Ovary (tissue), 9 donors: ENCODE results near the gene ZBTB48. TPM values are rescaled to one million over a fixed set of nuclear protein-coding genes. Genes with fewer than 3 reads are reported as not detected.

Experiments
- DNase-seq, 5 donors: peaks; one replicate each; pipeline ENCODE4 v3.0.0-alpha.2; 2019 to 2020
- H3K27ac ChIP-seq, 2 donors: fragments of 200-600 bp; one replicate each; pipeline versions ENCODE4 v1.5.1 to v1.8.0; 2019 to 2022
- H3K27me3 ChIP-seq: fragments of 200-600 bp; one replicate; pipeline ENCODE4 v1.8.0; 2022
- H3K36me3 ChIP-seq: fragments of 200-600 bp; sonication (generic); one replicate; pipeline ENCODE4 v1.5.1; 2019
- H3K4me1 ChIP-seq: one replicate; pipeline ENCODE4 v1.8.1; 2013; ENCODE audit warnings: mild to moderate bottlenecking, moderate library complexity; ENCODE audit not compliant: insufficient read depth
- H3K4me3 ChIP-seq: fragments of 200-600 bp; sonication (generic); one replicate; pipeline ENCODE4 v1.5.1; 2017
- H3K9me3 ChIP-seq, 2 donors: fragments of 200-600 bp in 1 of 2; sonication (generic) in 1 of 2; one replicate each; pipeline versions ENCODE4 v1.5.1 to v1.8.1; 2013 to 2019; ENCODE audit warnings: mild to moderate bottlenecking in 1 of 2, moderate library complexity in 1 of 2
- CTCF ChIP-seq, 3 donors: fragments of 450-650 bp in 2 of 3; fragments of 200-600 bp in 1 of 3; IDR thresholded peaks; one replicate each; pipeline versions ENCODE4 v1.5.1 to v1.8.0; 2016 to 2022; ENCODE audit warnings: antibody characterized with exemption in 3 of 3, mild to moderate bottlenecking in 1 of 3
- EP300 ChIP-seq: sonication (generic); formaldehyde crosslinking; IDR thresholded peaks from one replicate; pipeline ENCODE4 v1.6.1; 2017; ENCODE audit warnings: antibody characterized with exemption
- POLR2A ChIP-seq: fragments of 450-650 bp; IDR thresholded peaks from one replicate; pipeline ENCODE4 v1.6.1; 2017; ENCODE audit warnings: antibody characterized with exemption, mild to moderate bottlenecking, moderate library complexity
- WGBS, 3 donors: extraction: QIAGEN DNeasy Blood & Tissue Kit in 1 of 3; methylation state at CpG; one replicate each; pipeline versions ENCODE4 v1.1.5 to v1.1.7; 2013 to 2017; 5-methylcytosine and 5-hydroxymethylcytosine counted together
- intact Hi-C, 4 donors: fragments of 100-400 bp; cut with DNase I; formaldehyde crosslinking; loops; one replicate each; pipeline versions ENCODE4 v1.11.0 to v1.15.1; 2022 to 2023
- polyA plus RNA-seq, 2 donors: library from polyadenylated mRNA; stranded (reverse); fragments of 200-250 nt in 1 of 2; fragments of 350-450 nt in 1 of 2; fragmentation: Illumina TruSeq in 1 of 2; extraction: RNeasy Lipid Tissue Mini Kit (QIAGEN cat#74804) in 1 of 2; gene quantifications; one replicate each; pipeline ENCODE4 v1.2.3, GENCODE V29; 2013 to 2014
- total RNA-seq, 7 donors: library from RNA; depleted of rRNA in 2 of 7; stranded (reverse); fragments of >200 nt in 2 of 7; fragmentation: NEBNext Ultra II Directional in 3 of 7; extraction: Animal tissue kit (Norgen Biotek cat#: 25700) in 3 of 7; gene quantifications; one replicate each; pipeline versions ENCODE4 v1.1.0 to v1.2.4, GENCODE V29; 2016 to 2023
- donor health status: DM: no; HTN: no; CAD: no; lungs with moderate emphysema.
- donor health status: DM: no; HTN: no; CAD: no.
- donor health status: Bipolar disorder and iron deficiency.
- donor health status: DM: yes; HTN: yes; CAD: no.
- donor health status: DM: no; HTN: no; CAD: no.
- donor health status: DM: yes; HTN: yes; CAD: no.

Gene ZBTB48
- total and polyA plus RNA-seq, 9 donors = 8.0 to 42.5 (median 33.7) TPM

GRCh38 chr1:6614019-6614928, 34.5 kb downstream of the ZBTB48 start:
- 1 to 2% (median 1%) methylated on average over 34 to 114 of the region's 117 CpGs for WGBS, 3 donors
- H3K4me1 ChIP-seq = peaks cover 6% of the 10 kb centered on the region
- H3K27me3 ChIP-seq = no peaks in the 10 kb centered on the region
- no peaks in the 10 kb centered on the region for H3K36me3 ChIP-seq
- peak overlapping the region; percentile 99 for H3K4me3 ChIP-seq
- intact Hi-C loops = no loop called here
- TF ChIP-seq CTCF (IDR thresholded peaks at IDR 0.05) = no peak
- TF ChIP-seq EP300 = no peak
- TF ChIP-seq POLR2A = no peak
- DNase-seq = peak; percentile 79 to 87 (median 85)
- H3K9me3 ChIP-seq = no peaks in the 10 kb centered on the region
- peak overlapping the region; percentile 85 to 88 for H3K27ac ChIP-seq

GRCh38 chr1:6614929-6615785, 35.4 kb downstream of the ZBTB48 start:
- H3K27me3 ChIP-seq = no peaks in the 10 kb centered on the region
- peaks cover 4% of the 10 kb centered on the region for H3K4me1 ChIP-seq
- H3K36me3 ChIP-seq = no peaks in the 10 kb centered on the region
- H3K4me3 ChIP-seq = peak overlapping the region; percentile 99
- H3K27ac ChIP-seq = peak overlapping the region; percentile 85 to 88
- TF ChIP-seq CTCF (IDR thresholded peaks at IDR 0.05) (no peak), EP300 (no peak), POLR2A (no peak)
- H3K9me3 ChIP-seq = no peaks in the 10 kb centered on the region
- 1 to 2% (median 1%) methylated on average over 52 to 82 of the region's 82 CpGs for WGBS, 3 donors
- DNase-seq = peak in 3 of 5 donors; percentile 54 to 67 (median 67)
- intact Hi-C loops = no loop called here

GRCh38 chr1:6619045-6619444, 39.3 kb downstream of the ZBTB48 start:
- Histone ChIP-seq H3K27ac (no peak overlapping the region), H3K27me3 (no peaks in the 10 kb centered on the region), H3K4me3 (no peak overlapping the region), H3K36me3 (no peaks in the 10 kb centered on the region), H3K9me3 (no peaks in the 10 kb centered on the region), H3K4me1 (peaks cover 2% of the 10 kb centered on the region)
- TF ChIP-seq EP300 (no peak), CTCF (IDR thresholded peaks at IDR 0.05) (no peak), POLR2A (no peak)
- 80 to 92% (median 90%) methylated on average over 4 of the region's 4 CpGs for WGBS, 3 donors
- no peak for DNase-seq
- intact Hi-C loops = no loop called here
